ENCODE results near the gene RDH11.
"Not testable (repeated sequence)": the region's sequence is repeated elsewhere in the genome, so short reads cannot be mapped to it uniquely, and the experiment has no call there.

The RDH11 gene

GRCh38 chr14:67695394-67695949, at the start of gene RDH11:
TSS of gene RDH11 (minus strand) at chr14:67695764. CDS start at chr14:67695703, 61 bp downstream.
- DNase-seq (ENCODE audit: low read depth in 2 of 2): peak; percentile 68 to 79

- no peak for DNase-seq (ENCODE audit: low read depth in 2 of 2)
Observed at GRCh38 chr14:67744046-67744445, 48.5 kb upstream of the RDH11 start.

- peak in 1 of 2 donors; percentile 7 for DNase-seq (ENCODE audit: low read depth in 2 of 2)
Observed at GRCh38 chr14:67738740-67739504, 43.4 kb upstream of the RDH11 start.

GRCh38 chr14:67736771-67737170, 41.2 kb upstream of the RDH11 start:
- DNase-seq (ENCODE audit: low read depth in 2 of 2): no peak

- DNase-seq (ENCODE audit: low read depth in 2 of 2): no peak
Observed at GRCh38 chr14:67735336-67736147, 40.0 kb upstream of the RDH11 start.

GRCh38 chr14:67734675-67735074, 39.1 kb upstream of the RDH11 start:
- DNase-seq (ENCODE audit: low read depth in 2 of 2): no peak

GRCh38 chr14:67733616-67734015, 38.1 kb upstream of the RDH11 start:
- no peak for DNase-seq (ENCODE audit: low read depth in 2 of 2)

- DNase-seq (ENCODE audit: low read depth in 2 of 2): no peak
Observed at GRCh38 chr14:67729072-67729885, 33.7 kb upstream of the RDH11 start.

GRCh38 chr14:67728258-67728657, 32.7 kb upstream of the RDH11 start:
- no peak for DNase-seq (ENCODE audit: low read depth in 2 of 2)

- no peak for DNase-seq (ENCODE audit: low read depth in 2 of 2)
Observed at GRCh38 chr14:67727361-67727760, 31.8 kb upstream of the RDH11 start.

GRCh38 chr14:67725171-67725570, 29.6 kb upstream of the RDH11 start:
- no peak for DNase-seq (ENCODE audit: low read depth in 2 of 2)

- DNase-seq (ENCODE audit: low read depth in 2 of 2): no peak
Observed at GRCh38 chr14:67722293-67722692, 26.7 kb upstream of the RDH11 start.

GRCh38 chr14:67721875-67722274, 26.3 kb upstream of the RDH11 start:
- no peak for DNase-seq (ENCODE audit: low read depth in 2 of 2)

GRCh38 chr14:67719866-67720265, 24.3 kb upstream of the RDH11 start:
- no peak for DNase-seq (ENCODE audit: low read depth in 2 of 2)

- not testable (repeated sequence) for DNase-seq (ENCODE audit: low read depth in 2 of 2)
Observed at GRCh38 chr14:67719385-67719784, 23.8 kb upstream of the RDH11 start.

GRCh38 chr14:67718265-67718664, 22.7 kb upstream of the RDH11 start:
- DNase-seq (ENCODE audit: low read depth in 2 of 2): no peak

GRCh38 chr14:67717048-67717447, 21.5 kb upstream of the RDH11 start:
- no peak for DNase-seq (ENCODE audit: low read depth in 2 of 2)

GRCh38 chr14:67710209-67710608, 14.6 kb upstream of the RDH11 start:
- no peak for DNase-seq (ENCODE audit: low read depth in 2 of 2)

GRCh38 chr14:67709796-67710195, 14.2 kb upstream of the RDH11 start:
- DNase-seq (ENCODE audit: low read depth in 2 of 2): not testable (repeated sequence)

GRCh38 chr14:67709346-67709745, 13.8 kb upstream of the RDH11 start:
- DNase-seq (ENCODE audit: low read depth in 2 of 2): not testable (repeated sequence)

- DNase-seq (ENCODE audit: low read depth in 2 of 2): no peak
Observed at GRCh38 chr14:67705211-67705610, 9.6 kb upstream of the RDH11 start.

Data from stimulated activated CD4-positive, alpha-beta T cell treated with anti-CD3 and anti-CD28 coated beads, Interleukin-4, amount 100 ng/mL, for 48 hours (primary cell).